Testis (tissue), 2 donors: ENCODE results near the gene ZNF106.

Source experiments
- POLR2A ChIP-seq: fragments of 450-650 bp; IDR thresholded peaks from one replicate; pipeline ENCODE4 v1.6.1; 2017; ENCODE audit warnings: antibody characterized with exemption, mild to moderate bottlenecking, moderate library complexity
- TF ChIP-seq, protein P1 (sequence below), 3 experiments: fragments of 450-650 bp in 2 of 3; fragments of 200-600 bp in 1 of 3; sonication (generic) in 1 of 3; IDR thresholded peaks; one replicate each; pipeline ENCODE4 v1.5.1; 2016 to 2019; ENCODE audit warnings: antibody characterized with exemption in 3 of 3, mild to moderate bottlenecking in 2 of 3, moderate library complexity in 1 of 3

DNA sequence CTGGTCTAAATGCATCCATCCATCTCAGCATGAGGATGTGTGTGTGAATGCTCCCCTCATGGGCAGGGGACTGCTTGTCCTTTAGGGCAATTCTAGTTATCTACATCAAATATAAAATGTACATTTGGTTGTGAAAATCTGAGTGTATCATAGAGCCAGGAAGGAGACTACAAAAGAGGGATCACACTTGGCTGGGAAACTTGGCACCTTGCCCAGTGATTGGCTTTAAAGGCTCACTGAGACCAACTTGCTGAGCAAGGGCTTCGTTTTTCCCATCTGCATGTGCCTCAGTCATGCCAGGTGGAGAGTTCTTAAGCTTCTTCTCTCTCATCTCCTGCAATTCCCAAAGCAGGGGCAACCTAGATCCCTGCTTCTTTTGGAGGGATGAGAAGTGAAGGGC, 126.4 kb downstream of the ZNF106 start:
- TF ChIP-seq, protein P1, sequence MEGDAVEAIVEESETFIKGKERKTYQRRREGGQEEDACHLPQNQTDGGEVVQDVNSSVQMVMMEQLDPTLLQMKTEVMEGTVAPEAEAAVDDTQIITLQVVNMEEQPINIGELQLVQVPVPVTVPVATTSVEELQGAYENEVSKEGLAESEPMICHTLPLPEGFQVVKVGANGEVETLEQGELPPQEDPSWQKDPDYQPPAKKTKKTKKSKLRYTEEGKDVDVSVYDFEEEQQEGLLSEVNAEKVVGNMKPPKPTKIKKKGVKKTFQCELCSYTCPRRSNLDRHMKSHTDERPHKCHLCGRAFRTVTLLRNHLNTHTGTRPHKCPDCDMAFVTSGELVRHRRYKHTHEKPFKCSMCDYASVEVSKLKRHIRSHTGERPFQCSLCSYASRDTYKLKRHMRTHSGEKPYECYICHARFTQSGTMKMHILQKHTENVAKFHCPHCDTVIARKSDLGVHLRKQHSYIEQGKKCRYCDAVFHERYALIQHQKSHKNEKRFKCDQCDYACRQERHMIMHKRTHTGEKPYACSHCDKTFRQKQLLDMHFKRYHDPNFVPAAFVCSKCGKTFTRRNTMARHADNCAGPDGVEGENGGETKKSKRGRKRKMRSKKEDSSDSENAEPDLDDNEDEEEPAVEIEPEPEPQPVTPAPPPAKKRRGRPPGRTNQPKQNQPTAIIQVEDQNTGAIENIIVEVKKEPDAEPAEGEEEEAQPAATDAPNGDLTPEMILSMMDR (IDR thresholded peaks at IDR 0.05): no peak
- no peak for TF ChIP-seq POLR2A
